Vagina (tissue), 2 donors: ENCODE data around the gene NSG1. TPM values are rescaled to one million over a fixed set of nuclear protein-coding genes. Genes with fewer than 3 reads are reported as not detected.

Experiments
- DNase-seq, 2 donors: peaks; one replicate each; pipeline ENCODE4 v3.0.0-alpha.2; 2017; ENCODE audit errors: extremely low spot score in 2 of 2
- H3K27ac ChIP-seq: fragments of 200-600 bp; sonication (generic); one replicate; pipeline ENCODE4 v1.5.1; 2019
- H3K27me3 ChIP-seq: fragments of 200-600 bp; sonication (generic); one replicate; pipeline ENCODE4 v1.5.1; 2019
- H3K36me3 ChIP-seq, 2 donors: fragments of 200-600 bp; sonication (generic); one replicate each; pipeline ENCODE4 v1.5.1; 2017 to 2019
- H3K4me1 ChIP-seq: fragments of 200-600 bp; sonication (generic); one replicate; pipeline ENCODE4 v1.5.1; 2019
- H3K4me3 ChIP-seq, 2 donors: fragments of 200-600 bp; sonication (generic); 1 replicate in 1 of 2; 2 replicates in 1 of 2; pipeline ENCODE4 v1.5.1; 2016 to 2019
- H3K9me3 ChIP-seq: fragments of 200-600 bp; sonication (generic); one replicate; pipeline ENCODE4 v1.5.1; 2019
- POLR2A ChIP-seq, 2 donors: fragments of 450-650 bp; IDR thresholded peaks; one replicate each; pipeline ENCODE4 v1.6.1; 2017; ENCODE audit warnings: antibody characterized with exemption in 2 of 2, mild to moderate bottlenecking in 2 of 2, moderate library complexity in 2 of 2
- POLR2AphosphoS5 ChIP-seq, 2 donors: sonication (generic); formaldehyde crosslinking; IDR thresholded peaks; one replicate each; pipeline ENCODE4 v1.9.0; 2017; ENCODE audit warnings: antibody characterized with exemption in 2 of 2, mild to moderate bottlenecking in 2 of 2, low read depth in 1 of 2; ENCODE audit not compliant: insufficient read depth in 1 of 2
- intact Hi-C: fragments of 100-400 bp; cut with DNase I; formaldehyde crosslinking; loops from one replicate; pipeline ENCODE4 v1.15.1; 2023
- total RNA-seq: library from RNA; depleted of rRNA; stranded (reverse); fragments of >200 nt; gene quantifications from one replicate; pipeline ENCODE4 v1.2.3, GENCODE V29; 2016
- TF ChIP-seq, protein P1 (sequence below), 3 experiments: fragments of 450-650 bp in 2 of 3; fragments of 200-600 bp in 1 of 3; sonication (generic) in 1 of 3; IDR thresholded peaks; one replicate each; pipeline ENCODE4 v1.5.1; 2017 to 2019; ENCODE audit warnings: antibody characterized with exemption in 3 of 3, mild to moderate bottlenecking in 2 of 3, moderate library complexity in 2 of 3

The NSG1 gene
- total RNA-seq, 1 donor from 2014 or later, result 32.9 TPM

DNA sequence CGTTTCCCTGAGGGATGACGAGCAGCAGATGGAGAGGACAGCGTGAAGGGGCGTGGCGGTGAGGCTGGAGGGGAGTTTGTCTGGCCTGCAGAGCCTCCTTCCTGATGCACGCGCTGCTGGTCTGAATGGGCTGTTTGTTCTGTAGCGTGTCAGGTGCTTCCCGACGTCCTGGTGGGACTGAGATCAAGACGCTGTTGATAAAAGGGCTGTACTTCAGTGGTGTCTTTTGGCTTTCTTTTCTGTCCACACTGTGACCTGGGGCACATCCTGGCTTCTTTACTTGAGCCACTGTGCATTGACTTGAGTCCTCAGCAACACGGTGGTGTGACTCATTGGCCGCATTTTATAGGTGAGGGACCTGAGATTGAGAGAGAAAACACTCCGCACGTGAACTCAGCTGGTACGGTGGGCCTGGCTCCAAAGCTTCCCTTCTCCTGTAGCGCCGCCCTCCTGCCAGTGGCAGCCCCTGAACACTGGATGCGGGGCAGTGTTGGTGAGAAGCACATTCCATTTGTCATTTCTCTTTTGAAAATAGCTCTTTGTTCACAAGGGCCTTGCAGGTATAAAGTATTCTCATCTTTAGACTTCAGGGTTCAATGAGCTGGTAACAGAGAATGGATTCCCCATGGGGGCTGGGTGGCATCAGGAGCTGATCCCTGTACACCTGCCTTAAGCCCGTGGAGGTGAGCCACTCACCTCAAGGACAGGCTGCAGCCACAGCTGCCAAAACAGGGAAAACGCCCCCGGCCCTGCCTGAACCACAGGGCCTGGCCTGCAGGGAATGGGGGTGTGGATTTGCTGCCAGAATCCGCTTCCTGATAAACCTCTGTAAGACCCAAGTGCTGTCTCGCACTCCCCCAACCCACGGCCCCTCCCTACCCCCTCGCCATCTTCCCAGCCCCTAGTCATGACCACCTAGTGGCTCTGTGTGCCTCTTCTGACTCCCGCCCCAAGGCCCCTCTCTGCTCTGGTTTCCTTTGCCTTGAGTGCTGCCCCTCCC is 29.2 kb downstream of the NSG1 start:
- Histone ChIP-seq H3K36me3 (peaks cover 0 to 34% of the 10 kb centered on the region in 2 donors), H3K27me3 (no peaks in the 10 kb centered on the region), H3K9me3 (no peaks in the 10 kb centered on the region), H3K4me3 (no peak overlapping the region), H3K4me1 (no peaks in the 10 kb centered on the region), H3K27ac (no peak overlapping the region)
- intact Hi-C loops, result no loop called here
- no peak for TF ChIP-seq POLR2A (IDR thresholded peaks at IDR 0.05)
- DNase-seq, result no peak

DNA sequence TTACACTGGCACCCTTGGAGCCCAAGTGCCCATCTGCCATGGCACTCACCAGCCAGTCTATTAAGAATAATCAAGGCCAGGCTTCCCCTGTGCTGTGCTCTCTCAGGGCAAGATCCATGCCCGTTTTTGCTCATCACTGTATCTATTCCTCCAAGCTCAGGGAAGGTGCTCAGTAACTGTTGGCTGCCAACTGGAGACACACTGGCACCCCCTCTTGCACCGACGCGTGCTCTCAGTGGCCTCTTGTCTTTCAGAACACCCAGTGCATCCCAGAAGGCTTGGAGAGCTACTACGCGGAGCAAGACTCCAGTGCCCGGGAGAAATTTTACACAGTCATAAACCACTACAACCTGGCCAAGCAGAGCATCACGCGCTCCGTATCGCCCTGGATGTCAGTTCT is 30.1 kb downstream of the NSG1 start:
- Histone ChIP-seq H3K36me3 (peaks cover 0 to 38% of the 10 kb centered on the region in 2 donors), H3K4me1 (no peaks in the 10 kb centered on the region), H3K4me3 (no peak overlapping the region), H3K27me3 (no peaks in the 10 kb centered on the region), H3K27ac (no peak overlapping the region), H3K9me3 (no peaks in the 10 kb centered on the region)
- intact Hi-C loops, result no loop called here
- TF ChIP-seq POLR2AphosphoS5 (IDR thresholded peaks at IDR 0.05; ENCODE audit: insufficient read depth in 1 of 2, low read depth in 1 of 2), result no peak
- DNase-seq, result no peak

DNA sequence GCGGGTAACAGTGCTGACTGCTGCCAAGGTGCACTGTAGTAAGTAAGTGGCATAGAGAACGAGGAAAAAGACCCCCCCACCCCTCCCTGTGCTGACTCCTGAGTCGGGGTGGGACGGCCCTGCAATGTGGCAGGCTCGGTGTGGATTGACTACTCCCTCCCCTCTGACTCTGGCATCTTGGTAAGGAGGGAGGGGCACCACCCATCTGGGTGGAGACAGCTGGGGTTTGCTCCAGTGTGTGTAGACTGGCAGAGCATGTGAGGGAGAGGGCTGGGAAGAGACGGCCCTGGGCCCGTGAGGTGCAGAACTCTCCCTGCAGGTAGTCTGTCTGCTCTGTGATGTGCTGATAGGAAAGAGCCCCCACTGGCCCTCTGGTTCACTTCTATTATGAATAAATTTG is 31.0 kb downstream of the NSG1 start:
- Histone ChIP-seq H3K4me1 (no peaks in the 10 kb centered on the region), H3K4me3 (no peak overlapping the region), H3K27ac (no peak overlapping the region), H3K36me3 (peaks cover 0 to 41% of the 10 kb centered on the region in 2 donors), H3K27me3 (no peaks in the 10 kb centered on the region), H3K9me3 (no peaks in the 10 kb centered on the region)
- DNase-seq, result no peak
- no peak for TF ChIP-seq POLR2A (IDR thresholded peaks at IDR 0.05)
- TF ChIP-seq POLR2AphosphoS5 (IDR thresholded peaks at IDR 0.05; ENCODE audit: insufficient read depth in 1 of 2, low read depth in 1 of 2), result no peak
- TF ChIP-seq, protein P1, sequence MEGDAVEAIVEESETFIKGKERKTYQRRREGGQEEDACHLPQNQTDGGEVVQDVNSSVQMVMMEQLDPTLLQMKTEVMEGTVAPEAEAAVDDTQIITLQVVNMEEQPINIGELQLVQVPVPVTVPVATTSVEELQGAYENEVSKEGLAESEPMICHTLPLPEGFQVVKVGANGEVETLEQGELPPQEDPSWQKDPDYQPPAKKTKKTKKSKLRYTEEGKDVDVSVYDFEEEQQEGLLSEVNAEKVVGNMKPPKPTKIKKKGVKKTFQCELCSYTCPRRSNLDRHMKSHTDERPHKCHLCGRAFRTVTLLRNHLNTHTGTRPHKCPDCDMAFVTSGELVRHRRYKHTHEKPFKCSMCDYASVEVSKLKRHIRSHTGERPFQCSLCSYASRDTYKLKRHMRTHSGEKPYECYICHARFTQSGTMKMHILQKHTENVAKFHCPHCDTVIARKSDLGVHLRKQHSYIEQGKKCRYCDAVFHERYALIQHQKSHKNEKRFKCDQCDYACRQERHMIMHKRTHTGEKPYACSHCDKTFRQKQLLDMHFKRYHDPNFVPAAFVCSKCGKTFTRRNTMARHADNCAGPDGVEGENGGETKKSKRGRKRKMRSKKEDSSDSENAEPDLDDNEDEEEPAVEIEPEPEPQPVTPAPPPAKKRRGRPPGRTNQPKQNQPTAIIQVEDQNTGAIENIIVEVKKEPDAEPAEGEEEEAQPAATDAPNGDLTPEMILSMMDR (IDR thresholded peaks at IDR 0.05), result no peak
- intact Hi-C loops, result no loop called here

DNA sequence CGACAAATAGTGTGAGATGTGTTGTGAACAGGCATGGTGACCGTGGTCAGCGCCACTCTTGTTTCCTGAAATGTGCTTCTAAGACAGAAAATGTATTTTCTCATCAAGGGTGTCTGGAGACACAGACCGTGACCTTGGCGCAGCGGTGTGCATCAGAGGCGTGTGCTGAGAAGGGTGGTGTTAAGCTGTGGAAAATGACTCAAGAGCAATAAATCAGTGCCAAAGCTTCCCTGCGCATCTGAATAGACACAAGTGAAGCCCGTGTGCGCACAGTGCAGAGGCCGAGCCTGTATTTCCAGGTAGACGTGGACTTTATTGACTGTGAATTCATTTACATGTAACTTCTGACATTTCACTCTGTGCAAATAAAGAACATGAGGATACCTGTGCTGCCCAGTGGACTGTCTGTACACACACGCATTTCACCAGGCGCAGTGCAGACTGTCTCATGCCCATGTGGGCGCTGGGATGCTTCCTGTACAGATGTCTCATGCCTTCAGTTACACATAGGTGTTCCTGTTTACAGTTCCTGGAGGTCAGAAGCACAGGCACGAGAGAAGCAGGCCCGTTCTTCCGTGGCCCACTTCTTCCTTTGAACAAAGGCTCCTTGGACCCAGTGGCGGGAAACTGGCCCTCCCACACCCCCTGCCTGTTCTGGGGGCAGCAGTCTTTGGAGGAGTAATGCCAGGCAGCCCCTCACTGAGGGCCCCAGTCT is 31.9 kb downstream of the NSG1 start:
- Histone ChIP-seq H3K4me1 (no peaks in the 10 kb centered on the region), H3K36me3 (peaks cover 0 to 46% of the 10 kb centered on the region in 2 donors), H3K4me3 (no peak overlapping the region), H3K27me3 (no peaks in the 10 kb centered on the region), H3K9me3 (no peaks in the 10 kb centered on the region), H3K27ac (no peak overlapping the region)
- DNase-seq, result no peak
- TF ChIP-seq, protein P1 (IDR thresholded peaks at IDR 0.05), result no peak
- TF ChIP-seq POLR2A (IDR thresholded peaks at IDR 0.05) (no peak), POLR2AphosphoS5 (IDR thresholded peaks at IDR 0.05; ENCODE audit: insufficient read depth in 1 of 2, low read depth in 1 of 2) (no peak)
- intact Hi-C loops, result no loop called here

DNA sequence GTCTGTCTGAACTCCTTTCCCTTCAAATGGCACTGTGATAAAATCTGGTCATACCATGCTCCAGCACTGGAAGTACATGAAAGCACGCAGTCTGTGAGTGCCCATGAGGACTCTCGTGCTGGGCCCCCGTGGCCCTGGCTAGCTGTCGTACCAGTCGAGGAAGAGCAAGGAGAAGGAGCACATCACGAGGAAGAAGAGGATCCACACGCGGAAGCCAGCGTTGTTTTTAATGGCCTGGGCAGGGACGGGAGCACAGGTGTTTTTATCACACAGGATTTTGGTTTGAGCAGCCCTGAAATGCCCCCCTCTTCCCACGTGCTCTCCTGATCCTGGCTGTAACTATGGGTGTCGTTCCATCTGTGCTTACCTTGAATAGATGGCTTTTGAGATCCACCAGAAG is 33.0 kb downstream of the NSG1 start:
- H3K27ac ChIP-seq, result no peak overlapping the region
- no peaks in the 10 kb centered on the region for H3K9me3 ChIP-seq
- H3K36me3 ChIP-seq, result peaks cover 0 to 53% of the 10 kb centered on the region in 2 donors
- no peak for DNase-seq
- no peaks in the 10 kb centered on the region for H3K4me1 ChIP-seq
- TF ChIP-seq POLR2AphosphoS5 (IDR thresholded peaks at IDR 0.05; ENCODE audit: insufficient read depth in 1 of 2, low read depth in 1 of 2), result no peak
- TF ChIP-seq, protein P1 (IDR thresholded peaks at IDR 0.05), result no peak
- TF ChIP-seq POLR2A (IDR thresholded peaks at IDR 0.05), result no peak
- no peak overlapping the region for H3K4me3 ChIP-seq
- intact Hi-C loops, result no loop called here
- H3K27me3 ChIP-seq, result no peaks in the 10 kb centered on the region
